Caco-2 (cell line): ENCODE results near the gene RNU5B-1. TPM values are rescaled to one million over a fixed set of nuclear protein-coding genes. Genes with fewer than 3 reads are reported as not detected.

Experiments used
- BruUV-seq: library from RNA; stranded (reverse); fragments of 400-500 nt; replicated peaks from 2 replicates; lab custom pipeline; 2021; lab: Mats Ljungman, UMichigan
- CTCF ChIA-PET: fragments of 300-600 bp; sonication (Branson Sonifier 250); formaldehyde crosslinking; loops from one replicate; lab custom pipeline; 2022; ENCODE audit warnings: antibody characterized with exemption; lab: Charles Lee
- POLR2A ChIA-PET: fragments of 300-600 bp; sonication (Branson Sonifier 250); formaldehyde crosslinking; loops from one replicate; lab custom pipeline; 2022; ENCODE audit warnings: antibody characterized with exemption; lab: Charles Lee
- DNase-seq, 2 experiments: peaks; one replicate each; pipeline versions ENCODE4 v3.0.0 to v3.0.0-alpha.2; 2020 to 2022
- H3K27me3 ChIP-seq: replicated peaks from 2 replicates; pipeline ENCODE4 v1.6.0; 2011; ENCODE audit warnings: low read length; ENCODE audit not compliant: control insufficient read depth, insufficient read depth
- H3K36me3 ChIP-seq: 2 replicates; pipeline ENCODE4 v1.5.1; 2011; ENCODE audit warnings: low read length; ENCODE audit not compliant: control insufficient read depth, insufficient read depth
- H3K4me1 ChIP-seq: fragments of 250-450 bp; sonication (Bioruptor Pico); 2 replicates; pipeline ENCODE4 v1.5.1; 2020; ENCODE audit warnings: mild to moderate bottlenecking
- H3K4me3 ChIP-seq: 2 replicates; pipeline ENCODE4 v1.5.1; 2011; ENCODE audit warnings: low read depth, mild to moderate bottlenecking, control low read depth, low read length
- H3K9me3 ChIP-seq: fragments of 250-450 bp; sonication (Bioruptor Pico); 2 replicates; pipeline ENCODE4 v1.5.1; 2020; ENCODE audit warnings: mild to moderate bottlenecking, moderate library complexity
- H3K27ac Mint-ChIP-seq: one replicate; pipeline ENCODE4 v1.8.0; 2022; ENCODE audit warnings: mixed read lengths; ENCODE audit not compliant: unreplicated experiment
- H3K27me3 Mint-ChIP-seq: one replicate; pipeline ENCODE4 v1.8.0; 2022; ENCODE audit warnings: mixed read lengths; ENCODE audit not compliant: insufficient read depth, unreplicated experiment
- H3K36me3 Mint-ChIP-seq: one replicate; pipeline ENCODE4 v1.8.0; 2022; ENCODE audit warnings: mild to moderate bottlenecking, mixed read lengths; ENCODE audit not compliant: insufficient read depth, unreplicated experiment
- H3K4me1 Mint-ChIP-seq: one replicate; pipeline ENCODE4 v1.8.0; 2022; ENCODE audit warnings: low read depth, mixed read lengths; ENCODE audit not compliant: unreplicated experiment
- H3K4me3 Mint-ChIP-seq: one replicate; pipeline ENCODE4 v1.8.0; 2022; ENCODE audit warnings: mild to moderate bottlenecking, moderate library complexity, mixed read lengths; ENCODE audit not compliant: unreplicated experiment
- H3K9me3 Mint-ChIP-seq: one replicate; pipeline ENCODE4 v1.8.0; 2022; ENCODE audit warnings: mixed read lengths; ENCODE audit not compliant: unreplicated experiment
- CTCF ChIP-seq, 2 experiments: fragments of 200-600 bp in 1 of 2; IDR thresholded peaks; 1 replicate in 1 of 2; 2 replicates in 1 of 2; pipeline versions ENCODE4 v1.5.1 to v1.8.0; 2011 to 2022; ENCODE audit warnings: antibody characterized with exemption in 1 of 2, control low read depth in 1 of 2, inconsistent platforms in 1 of 2, low read depth in 1 of 2, low read length in 1 of 2, mild to moderate bottlenecking in 1 of 2, moderate library complexity in 1 of 2; ENCODE audit not compliant: insufficient read depth in 1 of 2, severe bottlenecking in 1 of 2, unreplicated experiment in 1 of 2
- intact Hi-C: fragments of 100-400 bp; cut with micrococcal nuclease; formaldehyde crosslinking; loops from one replicate; pipeline ENCODE4 v1.10.0; 2022; ENCODE audit not compliant: unreplicated experiment
- total RNA-seq: library from RNA; stranded (reverse); gene quantifications from 2 replicates; pipeline ENCODE4 v1.2.3, GENCODE V29; 2022

Gene RNU5B-1
- total RNA-seq, 1 experiment from 2014 or later = not detected

- ChIA-PET CTCF (interaction anchor here (0.7 kb wide), 1 partner anchor 1663 kb away, joined by 3 read pairs; no protein-coding TSS in a partner anchor), POLR2A (interaction anchor here (0.6 to 1.5 kb wide), 7 partner anchors 20 to 324 kb away, joined by 3 to 16 read pairs (median 3); no protein-coding TSS in a partner anchor)
- Histone ChIP-seq H3K4me3 (no peak overlapping the region), H3K9me3 (no peaks in the 10 kb centered on the region), H3K4me1 (peaks cover 6% of the 10 kb centered on the region; the same call in 1 of the 2 replicates), H3K27me3 (no peaks in the 10 kb centered on the region), H3K36me3 (no peaks in the 10 kb centered on the region)
- no TSS peak for BruUV-seq
- Mint-ChIP-seq H3K27me3 (no peaks in the 10 kb centered on the region), H3K27ac (no peak overlapping the region), H3K9me3 (no peaks in the 10 kb centered on the region), H3K36me3 (peaks cover 19% of the 10 kb centered on the region), H3K4me1 (no peaks in the 10 kb centered on the region), H3K4me3 (peak overlapping the region; percentile 16)
- intact Hi-C loops = no loop called here
- DNase-seq = no peak
- no peak for TF ChIP-seq CTCF (IDR thresholded peaks at IDR 0.05; ENCODE audit: insufficient read depth in 1 of 2, low read depth in 1 of 2, low read length in 1 of 2, severe bottlenecking in 1 of 2, unreplicated experiment in 1 of 2)
Measured at GRCh38 chr15:65305776-65306175, 1.3 kb downstream of the RNU5B-1 start.

GRCh38 chr15:65306551-65306950 is 2.1 kb downstream of the RNU5B-1 start:
- CTCF ChIA-PET = no interaction called here

DNA sequence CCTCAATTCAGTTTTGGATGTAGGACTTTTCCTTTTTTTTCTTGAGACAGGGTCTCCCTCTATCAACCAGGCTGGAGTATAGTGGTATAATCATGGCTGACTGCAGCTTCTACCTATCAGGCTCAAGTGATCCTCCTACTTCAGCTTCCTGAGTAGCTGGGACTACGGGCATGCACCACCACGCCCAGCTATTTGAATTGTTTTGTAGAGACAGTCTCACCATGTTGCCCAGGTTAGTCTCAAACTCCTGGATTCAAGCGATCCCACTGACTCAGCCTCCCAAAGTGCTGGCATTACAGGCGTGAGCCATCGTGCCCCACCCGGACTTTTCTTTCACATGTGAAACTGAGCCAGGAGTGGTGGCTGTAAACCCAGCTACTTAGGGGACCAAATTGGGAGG is 3.5 kb downstream of the RNU5B-1 start:
- Mint-ChIP-seq H3K27ac (no peak overlapping the region), H3K9me3 (no peaks in the 10 kb centered on the region), H3K4me1 (no peaks in the 10 kb centered on the region), H3K36me3 (peaks cover 19% of the 10 kb centered on the region), H3K27me3 (no peaks in the 10 kb centered on the region), H3K4me3 (no peak overlapping the region)
- CTCF ChIA-PET = no interaction called here
- POLR2A ChIA-PET = no interaction called here
- Histone ChIP-seq H3K4me3 (no peak overlapping the region), H3K4me1 (peaks cover 6% of the 10 kb centered on the region; the same call in 1 of the 2 replicates), H3K36me3 (no peaks in the 10 kb centered on the region), H3K27me3 (no peaks in the 10 kb centered on the region), H3K9me3 (no peaks in the 10 kb centered on the region)
- no peak for TF ChIP-seq CTCF (IDR thresholded peaks at IDR 0.05; ENCODE audit: insufficient read depth in 1 of 2, low read depth in 1 of 2, low read length in 1 of 2, severe bottlenecking in 1 of 2, unreplicated experiment in 1 of 2)
- no peak for DNase-seq
- no TSS peak for BruUV-seq
- intact Hi-C loops = no loop called here

More at GRCh38 chr15:65306551-65306950, 2.1 kb downstream of the RNU5B-1 start:
- Mint-ChIP-seq H3K4me1 (no peaks in the 10 kb centered on the region), H3K9me3 (no peaks in the 10 kb centered on the region), H3K4me3 (peak overlapping the region; percentile 16), H3K36me3 (peaks cover 19% of the 10 kb centered on the region), H3K27ac (no peak overlapping the region), H3K27me3 (no peaks in the 10 kb centered on the region)
- TF ChIP-seq CTCF (IDR thresholded peaks at IDR 0.05; ENCODE audit: insufficient read depth in 1 of 2, low read depth in 1 of 2, low read length in 1 of 2, severe bottlenecking in 1 of 2, unreplicated experiment in 1 of 2) = no peak
- Histone ChIP-seq H3K9me3 (no peaks in the 10 kb centered on the region), H3K4me1 (peaks cover 6% of the 10 kb centered on the region; the same call in 1 of the 2 replicates), H3K27me3 (no peaks in the 10 kb centered on the region), H3K36me3 (no peaks in the 10 kb centered on the region), H3K4me3 (no peak overlapping the region)
- intact Hi-C loops = no loop called here
- no peak for DNase-seq
- BruUV-seq = no TSS peak
- POLR2A ChIA-PET = interaction anchor here (0.7 kb wide), 1 partner anchor 19 kb away, joined by 16 read pairs; no protein-coding TSS in a partner anchor
